BE2C (cell line): Measurements from ENCODE around the gene GBE1.

Experiments used
- DNase-seq: peaks from one replicate; pipeline ENCODE4 v3.0.0-alpha.2; 2020
- H3K27me3 ChIP-seq: fragments of 250-450 bp; sonication (Bioruptor Pico); 2 replicates; pipeline ENCODE4 v1.5.1; 2020; ENCODE audit warnings: mild to moderate bottlenecking
- H3K36me3 ChIP-seq: fragments of 250-450 bp; sonication (Bioruptor Pico); 2 replicates; pipeline ENCODE4 v1.5.1; 2020; ENCODE audit warnings: mild to moderate bottlenecking
- H3K4me1 ChIP-seq: fragments of 250-450 bp; sonication (Bioruptor Pico); 2 replicates; pipeline ENCODE4 v1.5.1; 2020
- H3K4me3 ChIP-seq: 2 replicates; pipeline ENCODE4 v1.5.1; 2011; ENCODE audit warnings: low read depth, low read length
- H3K9me3 ChIP-seq: fragments of 250-450 bp; sonication (Bioruptor Pico); 2 replicates; pipeline ENCODE4 v1.5.1; 2020
- TF ChIP-seq, protein P1 (sequence below): IDR thresholded peaks from 2 replicates; pipeline ENCODE4 v1.5.1; 2012; ENCODE audit warnings: mild to moderate bottlenecking, low read depth, low read length

GBE1 gene

DNA sequence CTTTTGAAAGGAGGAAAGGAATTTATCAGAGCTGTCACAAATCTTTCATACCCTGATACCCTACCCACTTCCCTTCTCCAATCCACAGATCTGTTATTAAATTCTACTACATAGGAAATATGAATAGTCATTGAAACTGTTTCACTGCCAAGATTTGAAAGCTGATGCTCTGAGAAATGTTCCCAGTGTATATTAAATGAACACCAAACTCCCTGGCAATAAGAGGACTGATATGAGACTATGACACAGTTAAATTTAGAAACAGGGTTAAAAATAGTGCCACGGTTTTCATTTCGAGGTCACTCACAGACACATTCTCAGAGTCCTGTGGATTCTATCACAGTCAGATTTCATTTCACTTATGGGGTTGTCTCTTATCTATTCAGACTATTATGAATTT is 27.2 kb upstream of the GBE1 start:
- Histone ChIP-seq H3K36me3 (no peaks in the 10 kb centered on the region), H3K4me3 (no peak overlapping the region), H3K4me1 (no peaks in the 10 kb centered on the region), H3K27me3 (no peaks in the 10 kb centered on the region), H3K9me3 (no peaks in the 10 kb centered on the region)
- no peak for DNase-seq
- TF ChIP-seq, protein P1, sequence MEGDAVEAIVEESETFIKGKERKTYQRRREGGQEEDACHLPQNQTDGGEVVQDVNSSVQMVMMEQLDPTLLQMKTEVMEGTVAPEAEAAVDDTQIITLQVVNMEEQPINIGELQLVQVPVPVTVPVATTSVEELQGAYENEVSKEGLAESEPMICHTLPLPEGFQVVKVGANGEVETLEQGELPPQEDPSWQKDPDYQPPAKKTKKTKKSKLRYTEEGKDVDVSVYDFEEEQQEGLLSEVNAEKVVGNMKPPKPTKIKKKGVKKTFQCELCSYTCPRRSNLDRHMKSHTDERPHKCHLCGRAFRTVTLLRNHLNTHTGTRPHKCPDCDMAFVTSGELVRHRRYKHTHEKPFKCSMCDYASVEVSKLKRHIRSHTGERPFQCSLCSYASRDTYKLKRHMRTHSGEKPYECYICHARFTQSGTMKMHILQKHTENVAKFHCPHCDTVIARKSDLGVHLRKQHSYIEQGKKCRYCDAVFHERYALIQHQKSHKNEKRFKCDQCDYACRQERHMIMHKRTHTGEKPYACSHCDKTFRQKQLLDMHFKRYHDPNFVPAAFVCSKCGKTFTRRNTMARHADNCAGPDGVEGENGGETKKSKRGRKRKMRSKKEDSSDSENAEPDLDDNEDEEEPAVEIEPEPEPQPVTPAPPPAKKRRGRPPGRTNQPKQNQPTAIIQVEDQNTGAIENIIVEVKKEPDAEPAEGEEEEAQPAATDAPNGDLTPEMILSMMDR, result no peak

DNA sequence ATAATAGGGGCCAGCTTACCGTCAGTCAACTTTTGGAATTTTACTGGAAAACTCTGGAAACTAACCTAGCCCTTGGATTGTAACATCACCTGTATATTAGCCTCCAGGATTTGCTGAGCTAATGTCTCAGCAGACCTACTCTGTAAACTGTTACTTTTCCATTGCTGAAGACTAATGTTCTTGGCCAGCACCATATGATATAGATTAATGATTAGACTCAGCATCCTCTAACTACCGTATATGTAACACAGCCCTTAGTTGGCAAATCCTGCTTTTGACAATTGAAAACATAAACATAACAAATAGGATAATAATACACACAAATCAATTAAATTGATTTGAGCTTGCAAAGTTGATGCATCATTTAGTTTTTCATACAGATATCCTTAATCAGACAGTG is 26.6 kb upstream of the GBE1 start:
- H3K27me3 ChIP-seq, result no peaks in the 10 kb centered on the region
- H3K4me3 ChIP-seq, result no peak overlapping the region
- no peaks in the 10 kb centered on the region for H3K4me1 ChIP-seq
- no peaks in the 10 kb centered on the region for H3K9me3 ChIP-seq
- no peak for DNase-seq
- no peaks in the 10 kb centered on the region for H3K36me3 ChIP-seq
- TF ChIP-seq, protein P1, result no peak

DNA sequence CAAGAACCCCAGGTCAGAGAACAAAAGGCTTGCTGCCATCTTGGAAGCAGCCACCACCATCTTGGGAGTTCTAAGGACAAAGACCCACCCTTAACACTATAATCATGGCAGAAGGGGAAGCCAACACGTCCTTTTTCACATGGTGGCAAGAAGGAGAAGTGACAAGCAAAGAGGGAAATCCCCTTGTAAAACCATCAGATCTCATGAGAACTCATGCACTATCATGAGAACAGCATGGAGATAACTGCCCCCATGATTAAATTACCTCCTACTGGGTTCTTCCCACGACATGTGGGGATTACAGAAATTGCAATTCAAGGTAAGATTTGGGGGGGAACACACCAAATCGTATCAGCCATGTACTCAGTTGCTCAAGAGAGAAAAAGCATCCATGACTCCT is 21.1 kb upstream of the GBE1 start:
- Histone ChIP-seq H3K27me3 (no peaks in the 10 kb centered on the region), H3K4me3 (no peak overlapping the region), H3K9me3 (no peaks in the 10 kb centered on the region), H3K4me1 (no peaks in the 10 kb centered on the region), H3K36me3 (no peaks in the 10 kb centered on the region)
- no peak for DNase-seq
- TF ChIP-seq, protein P1, result no peak

DNA sequence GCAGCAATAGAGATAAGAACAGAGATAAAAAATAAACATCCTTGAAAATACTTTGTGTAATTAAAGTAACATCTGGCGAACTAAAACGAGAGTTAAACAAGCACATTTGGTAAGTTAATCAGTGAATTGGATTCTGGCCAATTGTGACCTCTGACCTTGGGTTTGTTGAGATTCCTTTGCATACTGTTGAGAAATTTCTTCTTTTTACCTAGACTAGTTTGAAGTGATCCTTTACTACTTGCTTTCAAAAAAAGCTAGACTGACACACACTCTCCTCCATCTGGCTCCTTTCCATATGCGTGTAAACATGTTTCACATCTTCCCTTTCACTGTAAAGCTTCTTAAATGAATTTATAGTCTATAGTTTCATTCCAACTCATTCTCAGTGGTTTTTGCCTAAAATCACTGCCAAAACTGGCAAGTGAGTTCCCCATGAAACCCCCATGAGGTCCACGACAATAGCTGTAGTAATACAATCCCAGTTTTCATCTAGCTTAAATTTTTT is 17.3 kb upstream of the GBE1 start:
- H3K4me1 ChIP-seq, result no peaks in the 10 kb centered on the region
- H3K4me3 ChIP-seq, result no peak overlapping the region
- no peaks in the 10 kb centered on the region for H3K27me3 ChIP-seq
- no peaks in the 10 kb centered on the region for H3K36me3 ChIP-seq
- H3K9me3 ChIP-seq, result no peaks in the 10 kb centered on the region
- no peak for DNase-seq
- TF ChIP-seq, protein P1, result no peak

DNA sequence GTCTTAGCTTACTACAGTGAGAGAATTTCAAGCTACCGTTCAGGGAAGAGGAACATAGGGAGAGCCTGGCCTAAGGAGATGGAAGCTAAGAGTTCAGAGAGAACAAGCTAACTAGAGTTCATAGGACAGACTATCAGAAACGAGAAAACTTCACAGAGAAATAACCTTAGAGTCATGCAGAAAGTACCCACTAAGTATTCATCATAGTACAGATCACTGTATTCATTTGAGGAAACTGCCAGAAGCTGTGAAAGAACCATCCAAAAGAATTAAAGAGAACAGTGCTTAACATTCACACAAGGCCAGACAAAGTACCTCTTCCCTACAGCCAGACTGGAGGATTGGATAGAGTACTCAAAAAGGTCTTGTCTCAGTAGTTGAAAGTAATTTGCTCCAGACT is 15.2 kb upstream of the GBE1 start:
- Histone ChIP-seq H3K27me3 (no peaks in the 10 kb centered on the region), H3K9me3 (no peaks in the 10 kb centered on the region), H3K4me1 (no peaks in the 10 kb centered on the region), H3K36me3 (no peaks in the 10 kb centered on the region), H3K4me3 (no peak overlapping the region)
- TF ChIP-seq, protein P1, result no peak
- DNase-seq, result no peak

DNA sequence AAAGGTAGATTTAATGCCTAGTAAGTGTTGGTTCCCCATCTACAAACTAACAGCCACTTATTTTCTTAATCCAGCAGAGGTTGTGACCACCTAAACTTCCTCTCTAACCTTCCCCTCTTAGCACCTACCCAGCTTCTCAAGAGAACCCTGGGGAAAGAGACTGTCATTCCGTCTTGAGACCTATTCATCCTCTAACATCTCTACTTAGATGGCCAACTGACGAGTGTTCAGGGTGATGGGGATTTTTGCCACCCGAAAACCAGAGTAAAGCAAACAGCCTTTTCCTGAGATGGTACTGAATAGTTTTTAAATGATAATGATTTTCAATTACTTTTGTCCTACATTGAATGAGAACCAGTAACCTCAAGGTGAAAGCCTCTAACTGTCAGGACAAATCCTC is 9.3 kb upstream of the GBE1 start:
- H3K4me1 ChIP-seq, result no peaks in the 10 kb centered on the region
- H3K4me3 ChIP-seq, result no peak overlapping the region
- no peaks in the 10 kb centered on the region for H3K36me3 ChIP-seq
- H3K27me3 ChIP-seq, result no peaks in the 10 kb centered on the region
- TF ChIP-seq, protein P1, result no peak
- no peaks in the 10 kb centered on the region for H3K9me3 ChIP-seq
- no peak for DNase-seq
